Liver (tissue), 9 donors: ENCODE results near the gene ARMC2. TPM values are rescaled to one million over a fixed set of nuclear protein-coding genes. Genes with fewer than 3 reads are reported as not detected.
A peak's percentile ranks its signal among the peaks of the same experiment; 100 is the strongest.

Experiments used
- DNase-seq: peaks from one replicate; pipeline ENCODE4 v3.0.0-alpha.2; 2017; ENCODE audit warnings: low spot score
- H3K27ac ChIP-seq, 2 donors: one replicate each; pipeline ENCODE4 v1.7.0; 2013; ENCODE audit warnings: inconsistent platforms in 2 of 2, low read length in 2 of 2, control low read depth in 1 of 2, low read depth in 1 of 2, mild to moderate bottlenecking in 1 of 2
- H3K27me3 ChIP-seq, 4 donors: one replicate each; pipeline versions ENCODE4 v1.6.1 to v1.7.0; 2013; ENCODE audit warnings: low read length in 3 of 4, inconsistent platforms in 1 of 4, mild to moderate bottlenecking in 1 of 4, moderate library complexity in 1 of 4; ENCODE audit not compliant: control insufficient read depth in 4 of 4, insufficient read depth in 4 of 4
- H3K36me3 ChIP-seq, 4 donors: one replicate each; pipeline versions ENCODE4 v1.6.1 to v1.7.0; 2013; ENCODE audit warnings: low read length in 3 of 4, mild to moderate bottlenecking in 3 of 4, low read depth in 1 of 4, moderate library complexity in 1 of 4; ENCODE audit not compliant: control insufficient read depth in 4 of 4, insufficient read depth in 3 of 4
- H3K4me1 ChIP-seq, 4 donors: one replicate each; pipeline versions ENCODE4 v1.6.1 to v1.7.0; 2013; ENCODE audit warnings: low read length in 3 of 4, mild to moderate bottlenecking in 3 of 4, moderate library complexity in 1 of 4; ENCODE audit not compliant: control insufficient read depth in 4 of 4, insufficient read depth in 4 of 4
- H3K4me3 ChIP-seq, 3 donors: one replicate each; pipeline versions ENCODE4 v1.6.1 to v1.7.0; 2013; ENCODE audit warnings: low read length in 3 of 3, control low read depth in 1 of 3, low read depth in 1 of 3, mild to moderate bottlenecking in 1 of 3
- H3K9ac ChIP-seq, 2 donors: one replicate each; pipeline ENCODE4 v1.7.0; 2013; ENCODE audit warnings: low read length in 2 of 2, mild to moderate bottlenecking in 2 of 2, moderate library complexity in 2 of 2, control low read depth in 1 of 2, low read depth in 1 of 2
- H3K9me3 ChIP-seq, 4 donors: one replicate each; pipeline versions ENCODE4 v1.6.1 to v1.7.0; 2013; ENCODE audit warnings: low read length in 3 of 4; ENCODE audit not compliant: control insufficient read depth in 4 of 4
- ATF3 ChIP-seq: IDR thresholded peaks from 2 replicates; pipeline ENCODE4 v1.6.1; 2016; ENCODE audit warnings: antibody characterized with exemption
- EGR1 ChIP-seq, 2 donors: IDR thresholded peaks; 2 replicates each; pipeline ENCODE4 v1.6.1; 2016 to 2018; ENCODE audit warnings: antibody characterized with exemption in 2 of 2, low read depth in 2 of 2
- FOXA1 ChIP-seq: IDR thresholded peaks from 2 replicates; pipeline ENCODE4 v1.6.1; 2016; ENCODE audit warnings: antibody characterized with exemption
- FOXA2 ChIP-seq: IDR thresholded peaks from 2 replicates; pipeline ENCODE4 v1.6.1; 2016; ENCODE audit warnings: antibody characterized with exemption
- GABPA ChIP-seq, 2 donors: IDR thresholded peaks in 1 of 2; conservative IDR thresholded peaks in 1 of 2; 2 replicates each; pipeline ENCODE4 v1.6.1; 2016; ENCODE audit warnings: antibody characterized with exemption in 2 of 2, mild to moderate bottlenecking in 1 of 2, moderate library complexity in 1 of 2
- HNF4A ChIP-seq, 2 donors: conservative IDR thresholded peaks; 2 replicates each; pipeline ENCODE4 v1.6.1; 2016; ENCODE audit warnings: antibody characterized with exemption in 2 of 2, mild to moderate bottlenecking in 2 of 2
- HNF4G ChIP-seq: IDR thresholded peaks from 2 replicates; pipeline ENCODE4 v1.6.1; 2016; ENCODE audit warnings: antibody characterized with exemption
- MAX ChIP-seq: IDR thresholded peaks from 2 replicates; pipeline ENCODE4 v1.6.1; 2016; ENCODE audit warnings: antibody characterized with exemption
- NR2F2 ChIP-seq: IDR thresholded peaks from 2 replicates; pipeline ENCODE4 v1.6.1; 2016; ENCODE audit warnings: antibody characterized with exemption
- RAD21 ChIP-seq, 2 donors: IDR thresholded peaks; 2 replicates each; pipeline ENCODE4 v1.6.1; 2016; ENCODE audit warnings: antibody characterized with exemption in 2 of 2, mild to moderate bottlenecking in 2 of 2
- REST ChIP-seq: IDR thresholded peaks from 2 replicates; pipeline ENCODE4 v1.6.1; 2016; ENCODE audit warnings: antibody characterized with exemption, mild to moderate bottlenecking
- RXRA ChIP-seq, 2 donors: IDR thresholded peaks; 2 replicates each; pipeline ENCODE4 v1.6.1; 2017 to 2018; ENCODE audit warnings: antibody characterized with exemption in 2 of 2, mild to moderate bottlenecking in 1 of 2
- SP1 ChIP-seq: IDR thresholded peaks from 2 replicates; pipeline ENCODE4 v1.6.1; 2018; ENCODE audit warnings: antibody characterized with exemption, mild to moderate bottlenecking
- TAF1 ChIP-seq: conservative IDR thresholded peaks from 2 replicates; pipeline ENCODE4 v1.6.1; 2016; ENCODE audit warnings: antibody characterized with exemption, mild to moderate bottlenecking
- YY1 ChIP-seq: IDR thresholded peaks from 2 replicates; pipeline ENCODE4 v1.6.1; 2016; ENCODE audit warnings: antibody characterized with exemption, mild to moderate bottlenecking
- ZBTB33 ChIP-seq: IDR thresholded peaks from 2 replicates; pipeline ENCODE4 v1.6.1; 2016; ENCODE audit warnings: antibody characterized with exemption
- WGBS: extraction: QIAGEN DNeasy Blood & Tissue Kit; methylation state at CpG from one replicate; pipeline ENCODE4 v1.1.7; 2013; 5-methylcytosine and 5-hydroxymethylcytosine counted together
- polyA plus RNA-seq, 2 donors: library from polyadenylated mRNA; stranded (reverse) in 1 of 2; unstranded in 1 of 2; fragments of 200-250 nt in 1 of 2; fragments of >200 nt in 1 of 2; fragmentation: Nextera tagmentation in 1 of 2; extraction: Ambion mirVana in 1 of 2; gene quantifications; one replicate each; pipeline versions ENCODE4 v1.2.1 to v1.2.3, GENCODE V29; 2013 to 2015
- total RNA-seq, 2 donors: library from RNA; depleted of rRNA; stranded (reverse); fragments of >200 nt; gene quantifications; one replicate each; pipeline ENCODE4 v1.2.3, GENCODE V29; 2014
- TF ChIP-seq, protein P1 (sequence below): fragments of 150-350 bp; IDR thresholded peaks from 2 replicates; pipeline ENCODE4 v1.5.1; 2017; ENCODE audit warnings: improper control_type of control experiment, low read depth, low read length; ENCODE audit not compliant: missing input control
- donor health status: healthy.
- donor health status: healthy.
- donor health status: healthy.
- donor health status: healthy.
- donor health status: healthy.

The ARMC2 gene
- total and polyA plus RNA-seq, 4 donors = 0.24 to 1.5 (median 0.73) TPM

DNA sequence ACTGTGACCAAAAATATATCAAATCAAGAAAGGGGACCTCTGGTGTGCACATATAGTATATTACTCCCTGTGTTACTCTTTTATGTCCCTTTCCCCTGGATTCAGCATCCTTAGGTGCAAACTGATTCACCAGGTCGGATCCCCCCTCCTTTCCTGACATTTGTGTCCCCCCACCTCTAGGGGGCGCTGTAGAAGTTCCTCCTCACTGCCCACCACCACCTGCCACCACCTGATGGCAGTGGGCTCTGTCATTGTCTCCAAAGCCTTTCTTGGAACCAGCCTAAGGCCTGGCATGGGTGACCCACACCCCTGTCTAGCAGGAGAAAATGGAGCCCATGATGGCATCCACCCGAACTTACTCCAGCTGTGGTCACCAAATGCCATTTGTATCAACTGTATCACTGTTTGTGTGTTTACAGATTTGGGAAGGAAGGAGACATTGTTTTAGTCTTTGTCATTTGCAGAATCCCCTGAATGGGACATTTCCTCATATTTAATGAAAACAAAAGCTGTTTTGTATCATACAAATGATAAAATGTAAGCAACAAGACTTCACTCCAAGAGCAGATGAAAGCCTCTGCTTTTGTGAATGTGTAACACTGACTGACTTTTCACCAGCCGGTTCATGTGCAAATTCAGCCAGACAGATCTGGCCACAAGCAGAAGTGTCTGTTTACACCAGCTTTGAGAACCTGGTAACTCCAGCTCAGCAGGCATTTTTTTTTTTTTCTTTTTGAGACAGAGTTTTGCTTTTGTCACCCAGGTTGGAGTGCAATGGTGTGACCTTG, 66.2 kb downstream of the ARMC2 start:
- Histone ChIP-seq H3K9me3 (no peaks in the 10 kb centered on the region), H3K27me3 (no peaks in the 10 kb centered on the region), H3K9ac (no peak overlapping the region), H3K36me3 (no peaks in the 10 kb centered on the region), H3K4me3 (no peak overlapping the region), H3K4me1 (no peaks in the 10 kb centered on the region), H3K27ac (no peak overlapping the region)
- TF ChIP-seq RAD21 (IDR thresholded peaks at IDR 0.05) (peak in 1 of 2 donors; percentile 70), HNF4G (no peak), ZBTB33 (no peak), REST (no peak), ATF3 (no peak)
- TF ChIP-seq, protein P1, sequence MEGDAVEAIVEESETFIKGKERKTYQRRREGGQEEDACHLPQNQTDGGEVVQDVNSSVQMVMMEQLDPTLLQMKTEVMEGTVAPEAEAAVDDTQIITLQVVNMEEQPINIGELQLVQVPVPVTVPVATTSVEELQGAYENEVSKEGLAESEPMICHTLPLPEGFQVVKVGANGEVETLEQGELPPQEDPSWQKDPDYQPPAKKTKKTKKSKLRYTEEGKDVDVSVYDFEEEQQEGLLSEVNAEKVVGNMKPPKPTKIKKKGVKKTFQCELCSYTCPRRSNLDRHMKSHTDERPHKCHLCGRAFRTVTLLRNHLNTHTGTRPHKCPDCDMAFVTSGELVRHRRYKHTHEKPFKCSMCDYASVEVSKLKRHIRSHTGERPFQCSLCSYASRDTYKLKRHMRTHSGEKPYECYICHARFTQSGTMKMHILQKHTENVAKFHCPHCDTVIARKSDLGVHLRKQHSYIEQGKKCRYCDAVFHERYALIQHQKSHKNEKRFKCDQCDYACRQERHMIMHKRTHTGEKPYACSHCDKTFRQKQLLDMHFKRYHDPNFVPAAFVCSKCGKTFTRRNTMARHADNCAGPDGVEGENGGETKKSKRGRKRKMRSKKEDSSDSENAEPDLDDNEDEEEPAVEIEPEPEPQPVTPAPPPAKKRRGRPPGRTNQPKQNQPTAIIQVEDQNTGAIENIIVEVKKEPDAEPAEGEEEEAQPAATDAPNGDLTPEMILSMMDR = peak; percentile 13
- WGBS = 70% methylated on average over 4 of the region's 4 CpGs
- DNase-seq = peak; percentile 55

DNA sequence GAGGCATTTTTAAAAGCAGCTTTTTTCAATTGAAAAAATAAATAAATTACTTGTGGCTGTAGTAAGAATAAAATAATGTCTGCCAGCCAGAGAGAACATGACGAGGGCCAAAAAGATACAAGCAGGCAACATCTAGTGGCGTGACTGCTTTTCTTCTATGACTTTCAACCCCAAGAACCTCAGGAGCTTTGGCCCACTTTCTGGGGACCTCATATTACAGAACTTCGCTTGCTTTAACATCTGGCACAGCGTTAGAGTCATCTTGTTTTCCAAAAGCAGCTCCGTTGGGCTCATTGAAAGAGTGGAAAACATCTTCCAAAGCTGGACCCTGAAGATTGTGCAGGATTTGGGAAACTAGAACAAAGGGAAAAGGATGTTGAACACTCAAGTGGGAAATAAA, 67.0 kb downstream of the ARMC2 start:
- H3K27ac ChIP-seq = no peak overlapping the region
- WGBS = 94% methylated on average over 5 of the region's 5 CpGs
- TF ChIP-seq GABPA (IDR thresholded peaks at IDR 0.05 in 1 of 2, conservative IDR thresholded peaks at IDR 0.05 in 1 of 2) (no peak), REST (no peak), HNF4A (conservative IDR thresholded peaks at IDR 0.05) (no peak), RAD21 (IDR thresholded peaks at IDR 0.05) (no peak), SP1 (no peak), TAF1 (no peak), MAX (no peak), FOXA2 (no peak), FOXA1 (no peak), ATF3 (no peak), RXRA (IDR thresholded peaks at IDR 0.05) (no peak), EGR1 (IDR thresholded peaks at IDR 0.05; ENCODE audit: low read depth in 2 of 2) (no peak), NR2F2 (no peak), YY1 (no peak)
- TF ChIP-seq, protein P1 = no peak

More for the DNA sequence above, 67.0 kb downstream of the ARMC2 start:
- Histone ChIP-seq H3K4me3 (no peak overlapping the region), H3K9ac (no peak overlapping the region), H3K9me3 (no peaks in the 10 kb centered on the region), H3K4me1 (no peaks in the 10 kb centered on the region), H3K27me3 (no peaks in the 10 kb centered on the region), H3K36me3 (no peaks in the 10 kb centered on the region)
- DNase-seq = no peak
